PC-9 (cell line): ENCODE data around the gene ZDHHC18.

Source experiments
- EZH2 ChIP-seq: fragments of 200-600 bp; sonication (generic); IDR thresholded peaks from 2 replicates; pipeline ENCODE4 v1.8.0; 2017; ENCODE audit warnings: antibody characterized with exemption, low read depth
- TF ChIP-seq, protein P1 (sequence below): fragments of 200-600 bp; sonication (generic); conservative IDR thresholded peaks from 2 replicates; pipeline ENCODE4 v1.6.1; 2017; ENCODE audit warnings: mixed run types, antibody characterized with exemption, mild to moderate bottlenecking, moderate library complexity

- TF ChIP-seq, protein P1, sequence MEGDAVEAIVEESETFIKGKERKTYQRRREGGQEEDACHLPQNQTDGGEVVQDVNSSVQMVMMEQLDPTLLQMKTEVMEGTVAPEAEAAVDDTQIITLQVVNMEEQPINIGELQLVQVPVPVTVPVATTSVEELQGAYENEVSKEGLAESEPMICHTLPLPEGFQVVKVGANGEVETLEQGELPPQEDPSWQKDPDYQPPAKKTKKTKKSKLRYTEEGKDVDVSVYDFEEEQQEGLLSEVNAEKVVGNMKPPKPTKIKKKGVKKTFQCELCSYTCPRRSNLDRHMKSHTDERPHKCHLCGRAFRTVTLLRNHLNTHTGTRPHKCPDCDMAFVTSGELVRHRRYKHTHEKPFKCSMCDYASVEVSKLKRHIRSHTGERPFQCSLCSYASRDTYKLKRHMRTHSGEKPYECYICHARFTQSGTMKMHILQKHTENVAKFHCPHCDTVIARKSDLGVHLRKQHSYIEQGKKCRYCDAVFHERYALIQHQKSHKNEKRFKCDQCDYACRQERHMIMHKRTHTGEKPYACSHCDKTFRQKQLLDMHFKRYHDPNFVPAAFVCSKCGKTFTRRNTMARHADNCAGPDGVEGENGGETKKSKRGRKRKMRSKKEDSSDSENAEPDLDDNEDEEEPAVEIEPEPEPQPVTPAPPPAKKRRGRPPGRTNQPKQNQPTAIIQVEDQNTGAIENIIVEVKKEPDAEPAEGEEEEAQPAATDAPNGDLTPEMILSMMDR, result no peak
- no peak for TF ChIP-seq EZH2
Observed at GRCh38 chr1:26874896-26875295, 48.4 kb downstream of the ZDHHC18 start.
